Left lung (tissue), 10 donors: ENCODE results near the gene TAAR9. TPM values are rescaled to one million over a fixed set of nuclear protein-coding genes. Genes with fewer than 3 reads are reported as not detected.

Source experiments
- ATAC-seq: fragments of 200-7000 bp; cut with Tn5 transposase; one replicate; pipeline ENCODE4 v1.9.1; 2020; ENCODE audit warnings: moderate library complexity
- DNase-seq, 4 donors: peaks; one replicate each; pipeline ENCODE4 v3.0.0-alpha.2; 2013 to 2020
- H3K27ac ChIP-seq, 2 donors: fragments of 200-600 bp; sonication (generic) in 1 of 2; one replicate each; pipeline versions ENCODE4 v1.5.0 to v1.8.0; 2020 to 2021
- H3K27me3 ChIP-seq, 2 donors: fragments of 200-600 bp; sonication (generic) in 1 of 2; one replicate each; pipeline versions ENCODE4 v1.5.0 to v1.8.0; 2020 to 2021
- H3K36me3 ChIP-seq, 2 donors: fragments of 200-600 bp; sonication (generic) in 1 of 2; one replicate each; pipeline versions ENCODE4 v1.5.0 to v1.8.0; 2020 to 2021
- H3K4me1 ChIP-seq, 2 donors: fragments of 200-600 bp; one replicate each; pipeline ENCODE4 v1.8.0; 2021
- H3K4me3 ChIP-seq, 2 donors: fragments of 200-600 bp; sonication (generic) in 1 of 2; one replicate each; pipeline versions ENCODE4 v1.5.0 to v1.8.0; 2020 to 2021; ENCODE audit warnings: mild to moderate bottlenecking in 1 of 2
- H3K9me3 ChIP-seq, 2 donors: fragments of 200-600 bp; sonication (generic) in 1 of 2; one replicate each; pipeline versions ENCODE4 v1.5.0 to v1.8.0; 2020 to 2021
- intact Hi-C, 2 donors: fragments of 100-400 bp; cut with DNase I; formaldehyde crosslinking; loops; one replicate each; pipeline versions ENCODE4 v1.11.2 to v1.14.2; 2022
- polyA plus RNA-seq, 6 donors: library from polyadenylated mRNA; unstranded; fragments of 120-200 nt; gene quantifications; one replicate each; pipeline ENCODE4 v1.2.1, GENCODE V29; 2013; ENCODE audit not compliant: insufficient read length in 6 of 6
- total RNA-seq, 2 donors: library from RNA; stranded (reverse); fragmentation: NEBNext Ultra II Directional; extraction: Animal tissue kit (Norgen Biotek cat#: 25700); gene quantifications; one replicate each; pipeline ENCODE4 v1.2.1, GENCODE V29; 2021
- TF ChIP-seq, protein P1 (sequence below), 2 donors: fragments of 200-600 bp; sonication (generic) in 1 of 2; IDR thresholded peaks; one replicate each; pipeline versions ENCODE4 v1.5.0 to v1.8.0; 2021; ENCODE audit warnings: antibody characterized with exemption in 2 of 2
- donor health status: DM: no; HTN: yes; CAD: no.
- donor health status: DM: no; HTN: no; CAD: no.

The TAAR9 gene
- total and polyA plus RNA-seq, 8 donors = not detected

DNA sequence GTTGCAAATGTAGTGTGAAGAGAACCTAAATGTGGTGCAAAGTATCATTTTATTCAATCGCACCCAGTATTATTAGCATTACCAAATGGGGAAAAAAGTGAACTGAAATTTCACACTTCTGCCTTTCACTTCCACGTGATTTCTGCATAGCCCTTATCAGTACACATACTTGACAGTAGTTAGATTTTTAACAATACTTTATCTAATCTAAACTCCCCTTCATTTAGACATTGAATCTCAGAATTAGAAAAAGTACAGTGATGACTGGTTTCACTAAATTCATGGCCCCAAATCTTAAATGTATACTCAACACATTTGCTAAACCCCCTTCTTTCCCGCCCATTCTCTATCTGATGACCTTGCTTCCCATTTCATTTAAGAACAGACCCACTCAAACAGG, 39.4 kb upstream of the TAAR9 start:
- Histone ChIP-seq H3K27me3 (no peaks in the 10 kb centered on the region), H3K27ac (peak overlapping the region in 1 of 2 donors; percentile 63), H3K4me3 (no peak overlapping the region), H3K36me3 (peaks cover 0 to 68% of the 10 kb centered on the region in 2 donors), H3K9me3 (no peaks in the 10 kb centered on the region), H3K4me1 (peaks cover 5 to 65% of the 10 kb centered on the region in 2 donors)
- intact Hi-C loops = no loop called here
- TF ChIP-seq, protein P1, sequence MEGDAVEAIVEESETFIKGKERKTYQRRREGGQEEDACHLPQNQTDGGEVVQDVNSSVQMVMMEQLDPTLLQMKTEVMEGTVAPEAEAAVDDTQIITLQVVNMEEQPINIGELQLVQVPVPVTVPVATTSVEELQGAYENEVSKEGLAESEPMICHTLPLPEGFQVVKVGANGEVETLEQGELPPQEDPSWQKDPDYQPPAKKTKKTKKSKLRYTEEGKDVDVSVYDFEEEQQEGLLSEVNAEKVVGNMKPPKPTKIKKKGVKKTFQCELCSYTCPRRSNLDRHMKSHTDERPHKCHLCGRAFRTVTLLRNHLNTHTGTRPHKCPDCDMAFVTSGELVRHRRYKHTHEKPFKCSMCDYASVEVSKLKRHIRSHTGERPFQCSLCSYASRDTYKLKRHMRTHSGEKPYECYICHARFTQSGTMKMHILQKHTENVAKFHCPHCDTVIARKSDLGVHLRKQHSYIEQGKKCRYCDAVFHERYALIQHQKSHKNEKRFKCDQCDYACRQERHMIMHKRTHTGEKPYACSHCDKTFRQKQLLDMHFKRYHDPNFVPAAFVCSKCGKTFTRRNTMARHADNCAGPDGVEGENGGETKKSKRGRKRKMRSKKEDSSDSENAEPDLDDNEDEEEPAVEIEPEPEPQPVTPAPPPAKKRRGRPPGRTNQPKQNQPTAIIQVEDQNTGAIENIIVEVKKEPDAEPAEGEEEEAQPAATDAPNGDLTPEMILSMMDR (IDR thresholded peaks at IDR 0.05) = no peak
- ATAC-seq (no peak), DNase-seq (no peak)

DNA sequence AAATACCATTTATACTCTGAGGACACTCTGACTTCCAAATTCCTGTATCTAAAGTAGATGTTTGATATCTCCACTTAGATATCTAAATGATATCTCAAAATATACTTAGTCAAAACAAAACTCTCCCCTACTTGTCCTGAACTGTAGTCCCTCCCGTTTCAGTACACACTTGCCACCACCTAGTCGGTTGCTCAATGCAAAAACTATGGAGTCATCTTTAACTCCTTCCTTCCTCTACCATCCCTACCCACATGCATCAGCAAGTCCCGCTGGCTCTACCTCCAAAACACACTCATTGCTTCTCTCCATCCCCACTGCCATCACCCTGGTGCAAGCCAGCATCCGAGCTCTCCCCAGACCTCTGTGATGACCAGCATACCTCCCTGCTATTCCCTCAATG, 38.3 kb upstream of the TAAR9 start:
- ATAC-seq = peak; percentile 65
- DNase-seq = no peak
- Histone ChIP-seq H3K27me3 (no peaks in the 10 kb centered on the region), H3K4me1 (peaks cover 5 to 76% of the 10 kb centered on the region in 2 donors), H3K4me3 (no peak overlapping the region), H3K27ac (peak overlapping the region in 1 of 2 donors; percentile 63), H3K36me3 (peaks cover 0 to 64% of the 10 kb centered on the region in 2 donors), H3K9me3 (no peaks in the 10 kb centered on the region)
- TF ChIP-seq, protein P1 (IDR thresholded peaks at IDR 0.05) = no peak
- intact Hi-C loops = no loop called here

DNA sequence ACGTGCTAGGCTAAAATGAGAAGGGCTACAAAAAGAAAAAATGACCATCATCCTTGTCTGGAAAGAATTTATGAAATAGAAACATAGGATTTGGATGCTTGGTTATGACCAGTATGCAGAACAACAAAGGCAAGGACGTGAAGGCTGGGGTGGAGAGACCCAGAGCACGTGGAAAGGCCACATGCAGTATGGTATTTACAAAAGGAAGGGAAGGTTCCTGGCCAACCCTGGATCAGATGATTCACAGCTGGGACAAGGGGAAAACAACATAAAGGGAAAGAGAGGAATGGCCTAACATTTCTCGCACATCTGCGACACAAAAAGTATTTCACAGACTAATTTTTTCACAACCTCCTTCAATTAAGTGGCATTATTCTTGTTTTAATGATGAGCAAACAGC, 33.3 kb upstream of the TAAR9 start:
- Histone ChIP-seq H3K27me3 (no peaks in the 10 kb centered on the region), H3K4me1 (peaks cover 5 to 59% of the 10 kb centered on the region in 2 donors), H3K36me3 (peaks cover 0 to 49% of the 10 kb centered on the region in 2 donors), H3K27ac (no peak overlapping the region), H3K4me3 (no peak overlapping the region), H3K9me3 (no peaks in the 10 kb centered on the region)
- ATAC-seq = peak; percentile 22
- no peak for DNase-seq
- TF ChIP-seq, protein P1 (IDR thresholded peaks at IDR 0.05) = no peak
- intact Hi-C loops = no loop called here

DNA sequence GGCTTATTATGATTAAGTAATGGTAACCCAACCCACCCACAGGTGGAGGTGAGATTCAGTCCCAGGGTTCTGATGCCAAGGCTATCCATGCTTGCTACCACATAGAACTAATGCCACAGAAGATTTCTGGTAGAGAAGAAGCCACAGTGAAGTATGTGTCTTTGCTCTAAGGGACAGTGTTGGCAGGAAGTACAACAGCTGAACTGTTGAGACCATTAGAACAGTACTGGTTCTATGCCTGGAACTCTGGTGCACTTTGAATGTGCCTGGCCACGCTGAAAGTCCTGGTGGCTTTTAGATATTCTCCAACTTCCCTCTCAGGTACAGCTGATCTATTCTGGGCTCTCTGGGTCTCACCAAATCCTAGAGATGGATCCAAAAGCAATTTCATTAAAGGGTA, 32.9 kb upstream of the TAAR9 start:
- Histone ChIP-seq H3K4me1 (peaks cover 4 to 59% of the 10 kb centered on the region in 2 donors), H3K27me3 (no peaks in the 10 kb centered on the region), H3K27ac (no peak overlapping the region), H3K36me3 (peaks cover 0 to 45% of the 10 kb centered on the region in 2 donors), H3K4me3 (no peak overlapping the region), H3K9me3 (no peaks in the 10 kb centered on the region)
- no peak for ATAC-seq
- intact Hi-C loops = no loop called here
- no peak for DNase-seq
- TF ChIP-seq, protein P1 (IDR thresholded peaks at IDR 0.05) = no peak

DNA sequence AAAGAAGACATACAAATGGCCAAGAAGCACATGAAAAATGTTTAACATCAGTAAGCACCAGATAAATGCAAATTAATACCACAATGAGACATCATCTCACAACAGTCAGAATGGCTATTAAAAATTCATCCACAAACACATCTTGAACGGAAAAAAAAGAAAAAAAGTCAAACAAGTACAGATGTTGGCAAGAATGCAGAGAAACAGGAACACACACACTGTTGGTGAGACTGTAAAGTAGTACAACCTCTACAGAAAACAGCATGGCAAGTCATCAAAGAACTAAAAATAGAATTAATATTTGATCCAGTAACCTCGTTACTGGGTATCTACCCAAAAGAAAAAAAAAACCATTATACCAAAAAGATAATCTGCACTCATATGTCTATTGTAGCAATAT, 31.6 kb upstream of the TAAR9 start:
- H3K4me3 ChIP-seq = no peak overlapping the region
- TF ChIP-seq, protein P1 (IDR thresholded peaks at IDR 0.05) = no peak
- DNase-seq (no peak), ATAC-seq (no peak)
- H3K9me3 ChIP-seq = no peaks in the 10 kb centered on the region
- peaks cover 6 to 59% of the 10 kb centered on the region in 2 donors for H3K4me1 ChIP-seq
- no peaks in the 10 kb centered on the region for H3K27me3 ChIP-seq
- no peak overlapping the region for H3K27ac ChIP-seq
- intact Hi-C loops = no loop called here
- H3K36me3 ChIP-seq = peaks cover 0 to 32% of the 10 kb centered on the region in 2 donors
